GM13976 (cell line): Measurements from ENCODE around the gene HHATL.

Source experiments
- DNase-seq: peaks from one replicate; pipeline ENCODE4 v3.0.0; 2012; ENCODE audit warnings: low spot score
- CTCF ChIP-seq: IDR thresholded peaks from 2 replicates; pipeline ENCODE4 v1.5.1; 2012; ENCODE audit warnings: borderline replicate concordance, mild to moderate bottlenecking; ENCODE audit not compliant: insufficient read depth; ENCODE audit errors: extremely low read depth, missing control alignments, control extremely low read depth
- in situ Hi-C: fragments of 300-500 bp; cut with MboI; formaldehyde crosslinking; loops from one replicate; pipeline ENCODE4 v1.12.0; 2022; ENCODE audit warnings: low sequenced_read_pairs, mixed read lengths, inconsistent platforms; ENCODE audit not compliant: unreplicated experiment

Gene HHATL

GRCh38 chr3:42746455-42747450 is 44.2 kb upstream of the HHATL start:
- TF ChIP-seq CTCF = no peak
- no peak for DNase-seq
- in situ Hi-C loops = no loop called here

DNA sequence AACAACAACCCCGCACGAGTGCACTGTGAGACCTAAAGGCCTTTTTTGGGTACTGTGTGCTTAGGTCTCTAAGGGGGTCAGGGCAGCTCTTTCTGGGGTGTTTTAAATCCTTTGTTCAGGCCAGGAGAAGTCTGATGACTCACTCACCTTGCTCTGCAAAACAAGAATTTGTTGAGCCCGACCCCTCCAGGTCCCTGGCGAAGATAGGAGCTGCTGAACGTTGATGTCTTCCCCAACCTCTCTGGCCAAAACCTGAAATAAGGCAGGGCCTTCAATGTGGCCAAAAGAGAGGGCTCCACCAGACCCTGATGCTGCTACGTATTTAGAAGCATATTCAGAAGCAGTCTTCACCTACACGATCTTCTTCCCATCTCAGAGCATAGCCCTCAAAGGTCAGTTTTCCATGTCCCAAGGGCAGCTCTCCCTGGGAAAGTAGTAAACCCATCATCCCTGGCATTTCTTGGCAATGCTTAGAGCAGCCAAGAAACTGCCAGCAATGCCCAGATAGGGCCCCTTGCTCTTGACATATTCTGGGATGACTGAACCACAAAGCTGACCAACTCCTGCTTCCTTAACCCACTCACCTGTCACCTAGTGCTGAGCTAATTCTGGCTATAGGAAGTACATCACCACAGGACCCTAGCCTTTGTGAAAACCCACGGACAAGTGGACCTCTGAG is 43.3 kb upstream of the HHATL start:
- no peak for TF ChIP-seq CTCF
- in situ Hi-C loops = no loop called here
- no peak for DNase-seq

- no peak for DNase-seq
- in situ Hi-C loops = no loop called here
- TF ChIP-seq CTCF = no peak
Measured at GRCh38 chr3:42745291-42745745, 42.7 kb upstream of the HHATL start.

- no peak for DNase-seq
Measured at GRCh38 chr3:42743204-42743995, 40.8 kb upstream of the HHATL start.

DNA sequence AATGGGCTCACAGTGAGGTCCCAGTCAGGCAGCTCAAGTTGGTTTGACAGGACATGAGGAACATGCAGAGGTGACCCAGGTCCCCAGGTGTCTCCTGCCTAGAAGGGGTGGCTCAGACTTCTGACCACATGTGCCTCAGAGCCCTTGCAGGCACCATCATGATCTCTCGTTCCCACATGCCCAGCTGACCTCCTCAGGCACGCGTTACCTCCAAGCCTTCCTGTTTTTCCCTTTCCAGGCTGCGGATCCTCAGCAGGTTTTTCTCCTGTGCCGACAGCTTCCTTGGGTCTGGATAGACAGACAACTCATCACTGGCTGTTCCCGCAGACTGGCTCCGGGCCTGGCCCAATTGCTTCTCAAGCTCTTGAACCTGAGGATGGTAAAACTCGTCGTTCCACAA is 40.1 kb upstream of the HHATL start:
- no peak for TF ChIP-seq CTCF
- DNase-seq = no peak
- in situ Hi-C loops = no loop called here

More at GRCh38 chr3:42743204-42743995, 40.8 kb upstream of the HHATL start:
- in situ Hi-C loops = no loop called here
- TF ChIP-seq CTCF = no peak

DNA sequence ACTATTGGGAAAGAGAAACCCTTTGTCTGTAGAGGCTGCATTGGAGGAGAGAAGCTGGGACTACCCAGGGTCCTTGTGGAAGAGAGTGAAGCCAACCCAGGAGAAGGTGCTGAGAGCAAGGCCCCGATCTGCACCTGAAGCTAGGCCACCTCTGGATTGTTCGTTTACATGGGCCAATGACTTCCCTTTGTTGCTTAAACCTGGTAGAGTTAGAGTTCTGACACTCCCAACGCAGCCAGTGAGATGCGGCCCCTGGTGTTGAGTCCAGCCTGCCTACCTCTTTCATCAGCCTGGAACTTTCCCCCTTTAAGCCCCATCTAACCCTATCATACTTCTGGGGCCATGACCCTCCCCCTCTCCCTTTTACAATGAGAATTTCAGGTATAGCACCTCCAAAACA is 39.7 kb upstream of the HHATL start:
- in situ Hi-C loops = no loop called here

More for the DNA sequence above, 39.7 kb upstream of the HHATL start:
- DNase-seq = no peak
- TF ChIP-seq CTCF = no peak
